GM23248 (cell line): Measurements from ENCODE around the gene ARHGAP26. TPM values are rescaled to one million over a fixed set of nuclear protein-coding genes. Genes with fewer than 3 reads are reported as not detected.

Source experiments
- DNase-seq: peaks from one replicate; pipeline ENCODE4 v3.0.0-alpha.2; 2015
- H2AFZ ChIP-seq: fragments of 200-600 bp; sonication (generic); 2 replicates; pipeline ENCODE4 v1.6.1; 2016; ENCODE audit warnings: antibody characterized with exemption
- H3F3A ChIP-seq: fragments of 200-600 bp; sonication (generic); 2 replicates; pipeline ENCODE4 v1.6.1; 2016; ENCODE audit warnings: mild to moderate bottlenecking, antibody characterized with exemption, mixed run types; ENCODE audit not compliant: insufficient read depth
- H3K27ac ChIP-seq: fragments of 200-600 bp; sonication (generic); 2 replicates; pipeline ENCODE4 v1.5.1; 2016; ENCODE audit warnings: mild to moderate bottlenecking
- H3K27me3 ChIP-seq: fragments of 200-600 bp; sonication (generic); replicated peaks from 2 replicates; pipeline ENCODE4 v1.6.1; 2016; ENCODE audit warnings: mild to moderate bottlenecking; ENCODE audit not compliant: insufficient read depth
- H3K36me3 ChIP-seq: fragments of 200-600 bp; sonication (generic); 2 replicates; pipeline ENCODE4 v1.6.1; 2016; ENCODE audit warnings: low read depth, mild to moderate bottlenecking
- H3K4me1 ChIP-seq: fragments of 200-600 bp; sonication (generic); 2 replicates; pipeline ENCODE4 v1.6.1; 2016; ENCODE audit warnings: mild to moderate bottlenecking; ENCODE audit not compliant: insufficient read depth
- H3K4me2 ChIP-seq: fragments of 200-600 bp; sonication (generic); one replicate; pipeline ENCODE4 v1.6.1; 2016; ENCODE audit warnings: mild to moderate bottlenecking; ENCODE audit not compliant: unreplicated experiment
- H3K4me3 ChIP-seq: fragments of 200-600 bp; sonication (generic); 2 replicates; pipeline ENCODE4 v1.5.1; 2016; ENCODE audit warnings: mild to moderate bottlenecking
- H3K79me2 ChIP-seq: fragments of 200-600 bp; sonication (generic); 2 replicates; pipeline ENCODE4 v1.6.1; 2016; ENCODE audit warnings: mild to moderate bottlenecking; ENCODE audit not compliant: insufficient read depth
- H3K9ac ChIP-seq: fragments of 200-600 bp; sonication (generic); 2 replicates; pipeline ENCODE4 v1.6.1; 2016; ENCODE audit warnings: mild to moderate bottlenecking
- H3K9me2 ChIP-seq: fragments of 200-600 bp; sonication (generic); 2 replicates; pipeline ENCODE4 v1.6.1; 2016; ENCODE audit warnings: mixed run types, mild to moderate bottlenecking, moderate library complexity; ENCODE audit not compliant: insufficient read depth
- H3K9me3 ChIP-seq: fragments of 200-600 bp; sonication (generic); one replicate; pipeline ENCODE4 v1.6.1; 2017; ENCODE audit warnings: low read depth
- H4K20me1 ChIP-seq: fragments of 200-600 bp; sonication (generic); 2 replicates; pipeline ENCODE4 v1.6.0; 2016; ENCODE audit not compliant: insufficient read depth
- EZH2 ChIP-seq: fragments of 200-600 bp; sonication (generic); IDR thresholded peaks from 2 replicates; pipeline ENCODE4 v1.6.1; 2018; ENCODE audit warnings: antibody characterized with exemption, mild to moderate bottlenecking; ENCODE audit not compliant: insufficient read depth, poor library complexity, severe bottlenecking
- EZH2phosphoT487 ChIP-seq: fragments of 200-600 bp; sonication (generic); IDR thresholded peaks from 2 replicates; pipeline ENCODE4 v1.6.1; 2018; ENCODE audit warnings: antibody characterized with exemption, moderate library complexity, mild to moderate bottlenecking, low read depth; ENCODE audit not compliant: insufficient read depth
- whole genome bisulfite sequencing, 2 experiments: methylation state at CpG; one replicate each; pipeline ENCODE4 v1.1.6; 2015 to 2017; ENCODE audit warnings: low lambda C conversion rate in 2 of 2, low coverage in 1 of 2; ENCODE audit errors: missing lambda C conversion rate in 2 of 2; 5-methylcytosine and 5-hydroxymethylcytosine counted together
- in situ Hi-C: fragments of 300-500 bp; cut with MboI; formaldehyde crosslinking; loops from 2 replicates; pipeline ENCODE4 v1.15.0; 2020
- polyA plus RNA-seq: library from polyadenylated mRNA; unstranded; fragments of >200 nt; fragmentation: Nextera tagmentation; extraction: Ambion mirVana; gene quantifications from 2 replicates; pipeline ENCODE4 v1.2.1, GENCODE V29; 2016
- total RNA-seq: library from RNA; depleted of rRNA; stranded (reverse); fragments of >200 nt; shearing (Covaris generic); gene quantifications from 2 replicates; pipeline ENCODE4 v1.2.3, GENCODE V29; 2014

The ARHGAP26 gene
- total and polyA plus RNA-seq, 2 experiments from 2014 or later, result 1.6 to 1.7 TPM

DNA sequence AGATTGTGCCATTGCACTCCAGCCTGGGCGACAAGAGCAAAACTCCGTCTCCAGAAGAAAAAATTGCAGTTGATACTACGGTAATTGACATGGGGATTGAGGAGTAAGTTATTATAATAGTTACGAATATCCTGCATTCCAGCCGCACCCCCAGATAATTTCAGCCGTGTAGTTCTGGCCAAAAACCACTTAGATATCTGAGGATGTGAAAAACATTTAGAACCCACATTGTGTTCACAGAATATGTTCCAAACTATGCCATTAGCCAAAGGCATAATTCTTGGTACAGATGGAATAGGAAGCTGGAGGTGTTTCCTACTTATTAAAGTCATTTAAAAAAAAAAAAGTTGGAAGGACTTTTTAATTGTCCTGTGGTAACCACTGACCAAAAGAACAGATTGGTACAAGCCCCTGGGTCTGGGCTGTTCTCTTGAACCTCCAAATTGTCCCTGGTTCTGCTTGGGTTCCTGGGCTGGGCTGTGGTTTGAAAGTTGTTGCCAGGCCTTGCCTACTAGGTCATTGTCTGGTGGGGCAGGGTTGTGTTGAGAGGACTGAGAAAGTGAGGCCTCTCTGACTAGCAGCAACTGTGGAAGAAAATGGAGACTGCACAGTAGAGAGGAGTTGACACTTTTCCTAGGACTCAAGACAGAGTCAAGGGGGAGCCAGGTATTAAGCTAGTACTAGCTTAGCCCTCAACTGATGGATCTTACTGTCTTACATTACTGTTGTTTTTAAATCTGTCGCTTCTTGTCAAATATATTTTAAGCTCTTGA lies 434.5 kb downstream of the ARHGAP26 start:
- Histone ChIP-seq H3K4me3 (no peak overlapping the region), H3K27ac (peak overlapping the region; percentile 60), H3F3A (peaks cover 40% of the 10 kb centered on the region), H3K9me3 (no peaks in the 10 kb centered on the region), H2AFZ (0 out of 2 replicates have a peak overlapping the region, but pooled peaks have one; percentile 0), H3K79me2 (no peaks in the 10 kb centered on the region), H3K9me2 (no peaks in the 10 kb centered on the region), H3K27me3 (no peaks in the 10 kb centered on the region), H3K36me3 (no peaks in the 10 kb centered on the region), H4K20me1 (no peaks in the 10 kb centered on the region), H3K9ac (no peak overlapping the region), H3K4me1 (peaks cover 47% of the 10 kb centered on the region), H3K4me2 (peak overlapping the region; percentile 45)
- WGBS, 2 experiments, result 94% methylated on average over 7 of the region's 7 CpGs
- TF ChIP-seq EZH2 (no peak), EZH2phosphoT487 (no peak)
- DNase-seq, result peak; percentile 23
- in situ Hi-C loops, result no loop called here

DNA sequence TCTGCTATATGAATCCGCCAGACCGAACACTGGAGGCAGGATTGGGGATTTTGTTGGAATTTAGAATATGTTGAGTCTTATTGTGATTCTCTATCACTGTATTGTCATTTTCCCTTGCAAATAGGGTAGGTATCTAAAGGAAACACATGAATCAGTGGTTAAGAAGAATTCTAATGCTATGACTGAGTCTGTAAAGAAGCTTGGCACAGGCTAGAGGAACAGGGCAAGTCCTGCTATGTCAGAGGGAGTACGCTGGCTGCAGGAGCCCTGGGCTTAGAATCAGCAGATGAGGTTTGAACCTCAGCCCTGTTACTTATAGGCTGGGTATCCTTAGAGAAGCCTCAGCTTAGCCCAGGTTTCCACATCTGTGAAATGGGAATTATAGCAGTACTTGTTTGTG lies 435.2 kb downstream of the ARHGAP26 start:
- 0 out of 2 replicates have a peak overlapping the region, but pooled peaks have one; percentile 0 for H2AFZ ChIP-seq
- H3K4me3 ChIP-seq, result no peak overlapping the region
- H3K27me3 ChIP-seq, result no peaks in the 10 kb centered on the region
- no peak overlapping the region for H3K9ac ChIP-seq
- peak overlapping the region; percentile 60 for H3K27ac ChIP-seq
- H3K36me3 ChIP-seq, result no peaks in the 10 kb centered on the region
- H3K9me3 ChIP-seq, result no peaks in the 10 kb centered on the region
- H3K4me1 ChIP-seq, result peaks cover 43% of the 10 kb centered on the region
- peak; percentile 97 for DNase-seq
- peaks cover 32% of the 10 kb centered on the region for H3F3A ChIP-seq
- no peaks in the 10 kb centered on the region for H3K79me2 ChIP-seq
- in situ Hi-C loops, result no loop called here
- TF ChIP-seq EZH2 (no peak), EZH2phosphoT487 (no peak)
- H3K4me2 ChIP-seq, result peak overlapping the region; percentile 45
- WGBS, 2 experiments, result 14 to 17% methylated on average over 3 of the region's 3 CpGs
- no peaks in the 10 kb centered on the region for H4K20me1 ChIP-seq
- no peaks in the 10 kb centered on the region for H3K9me2 ChIP-seq

DNA sequence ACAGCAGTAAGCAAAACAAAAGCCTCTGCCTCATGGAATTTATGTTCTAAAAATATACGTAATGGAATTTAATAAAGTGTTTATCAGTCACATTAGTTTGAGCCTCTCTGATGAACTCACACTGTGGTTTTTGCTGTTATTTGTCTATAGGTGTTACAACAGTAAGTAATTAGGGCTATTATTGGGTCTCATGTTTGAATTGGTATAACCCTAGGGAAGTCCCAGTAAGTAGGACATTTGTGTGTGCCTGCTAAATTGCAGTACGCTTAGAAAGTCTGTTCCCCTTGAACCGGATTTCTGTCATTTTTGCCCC lies 435.7 kb downstream of the ARHGAP26 start:
- Histone ChIP-seq H3K4me1 (peaks cover 38% of the 10 kb centered on the region), H3K9ac (no peak overlapping the region), H4K20me1 (no peaks in the 10 kb centered on the region), H3K36me3 (no peaks in the 10 kb centered on the region), H3K79me2 (no peaks in the 10 kb centered on the region), H3K4me3 (no peak overlapping the region), H3K27me3 (no peaks in the 10 kb centered on the region), H3K4me2 (no peak overlapping the region), H3F3A (peaks cover 29% of the 10 kb centered on the region), H3K27ac (peak overlapping the region; percentile 60), H3K9me3 (no peaks in the 10 kb centered on the region), H3K9me2 (no peaks in the 10 kb centered on the region), H2AFZ (no peak overlapping the region)
- TF ChIP-seq EZH2phosphoT487 (no peak), EZH2 (no peak)
- 84 to 90% methylated on average over 3 of the region's 3 CpGs for WGBS, 2 experiments
- in situ Hi-C loops, result no loop called here
- DNase-seq, result no peak

DNA sequence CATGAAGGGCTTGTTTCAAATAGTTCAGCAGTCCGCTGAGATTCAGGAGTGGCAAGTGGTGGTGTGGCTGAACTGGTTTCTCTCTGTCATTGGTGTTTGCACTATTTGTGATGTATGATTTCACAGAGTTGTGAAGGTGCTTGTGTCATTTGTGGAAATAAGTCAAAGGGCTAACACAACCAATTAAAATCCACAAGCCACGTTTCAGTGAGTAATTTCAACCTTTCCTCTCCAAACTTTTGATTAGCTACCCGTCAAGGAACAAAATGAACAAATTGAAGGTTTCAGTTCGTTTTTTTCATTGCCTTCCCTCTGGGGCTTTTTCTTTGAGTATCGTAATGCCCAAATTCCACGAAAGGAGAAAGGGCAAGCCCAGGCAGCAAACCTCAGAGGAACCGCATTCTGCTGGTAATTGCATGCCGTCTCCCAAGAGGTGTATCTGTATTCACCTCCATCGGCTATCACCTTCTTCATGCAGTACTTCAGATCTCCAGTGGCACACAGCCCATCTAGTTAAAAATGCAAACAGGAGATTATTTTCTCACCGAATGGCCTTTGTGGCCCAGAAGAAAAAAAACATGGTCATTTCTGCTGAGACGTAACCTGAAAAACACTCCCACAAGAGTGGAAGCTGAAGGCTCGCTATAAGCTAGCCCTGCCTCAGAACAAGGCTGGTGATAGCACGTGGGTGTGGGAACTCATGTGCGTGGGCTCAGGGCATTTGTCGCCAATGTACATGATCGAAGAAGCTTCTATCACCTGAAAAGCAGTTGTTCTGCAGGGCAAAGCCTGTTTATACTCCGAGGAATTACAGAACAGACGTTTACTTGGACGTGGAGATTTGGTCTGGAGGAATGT lies 436.2 kb downstream of the ARHGAP26 start:
- 92 to 95% methylated on average over 19 of the region's 19 CpGs for WGBS, 2 experiments
- TF ChIP-seq EZH2, result no peak
- TF ChIP-seq EZH2phosphoT487, result no peak
- in situ Hi-C loops, result no loop called here
- peaks cover 23% of the 10 kb centered on the region for H3F3A ChIP-seq
- no peak for DNase-seq
- H3K9me3 ChIP-seq, result no peaks in the 10 kb centered on the region
- H4K20me1 ChIP-seq, result no peaks in the 10 kb centered on the region
- no peaks in the 10 kb centered on the region for H3K36me3 ChIP-seq
- no peak overlapping the region for H3K4me3 ChIP-seq
- H3K9me2 ChIP-seq, result no peaks in the 10 kb centered on the region
- H2AFZ ChIP-seq, result no peak overlapping the region
- H3K27ac ChIP-seq, result no peak overlapping the region
- no peaks in the 10 kb centered on the region for H3K79me2 ChIP-seq
- peaks cover 32% of the 10 kb centered on the region for H3K4me1 ChIP-seq
- no peak overlapping the region for H3K4me2 ChIP-seq
- H3K27me3 ChIP-seq, result no peaks in the 10 kb centered on the region
- H3K9ac ChIP-seq, result no peak overlapping the region
